DMS153 treated with DMSO at 0.1 percent for 48 hours (cell line): ENCODE data around the gene SSTR5.
A peak's percentile ranks its signal among the peaks of the same experiment; 100 is the strongest.

Experiments
- DNase-seq: peaks from one replicate; lab custom pipeline; 2025; ENCODE audit not compliant: unreplicated experiment; lab: John Stamatoyannopoulos, UW

Gene SSTR5

GRCh38 chr16:1039762-1040161 is 32.8 kb upstream of the SSTR5 start:
- no peak for DNase-seq

GRCh38 chr16:1040346-1040745 is 32.2 kb upstream of the SSTR5 start:
- no peak for DNase-seq

GRCh38 chr16:1042049-1042744 is 30.4 kb upstream of the SSTR5 start:
- DNase-seq: no peak

- DNase-seq: peak; percentile 12
Observed at GRCh38 chr16:1042866-1043265, 29.7 kb upstream of the SSTR5 start.

GRCh38 chr16:1043881-1044451 is 28.6 kb upstream of the SSTR5 start:
- no peak for DNase-seq

- DNase-seq: no peak
Observed at GRCh38 chr16:1044460-1045309, 27.9 kb upstream of the SSTR5 start.

- no peak for DNase-seq
Observed at GRCh38 chr16:1045310-1045992, 27.1 kb upstream of the SSTR5 start.

GRCh38 chr16:1045993-1046911 is 26.3 kb upstream of the SSTR5 start:
- no peak for DNase-seq

GRCh38 chr16:1047123-1047522 is 25.4 kb upstream of the SSTR5 start:
- DNase-seq: no peak

GRCh38 chr16:1047801-1048200 is 24.7 kb upstream of the SSTR5 start:
- DNase-seq: no peak

- DNase-seq: peak; percentile 58
Observed at GRCh38 chr16:1048442-1049112, 24.0 kb upstream of the SSTR5 start.

- no peak for DNase-seq
Observed at GRCh38 chr16:1049113-1049975, 23.2 kb upstream of the SSTR5 start.

GRCh38 chr16:1049976-1050247 is 22.6 kb upstream of the SSTR5 start:
- no peak for DNase-seq

- DNase-seq: no peak
Observed at GRCh38 chr16:1050516-1050915, 22.0 kb upstream of the SSTR5 start.

GRCh38 chr16:1050921-1051320 is 21.6 kb upstream of the SSTR5 start:
- no peak for DNase-seq

GRCh38 chr16:1051446-1051845 is 21.1 kb upstream of the SSTR5 start:
- no peak for DNase-seq

- DNase-seq: no peak
Observed at GRCh38 chr16:1052721-1053120, 19.8 kb upstream of the SSTR5 start.

GRCh38 chr16:1053121-1053521 is 19.4 kb upstream of the SSTR5 start:
- no peak for DNase-seq

GRCh38 chr16:1053700-1054368 is 18.7 kb upstream of the SSTR5 start:
- DNase-seq: no peak
